ENCODE results near the gene CARHSP1. TPM values are rescaled to one million over a fixed set of nuclear protein-coding genes. Genes with fewer than 3 reads are reported as not detected.

The CARHSP1 gene
- total and polyA plus RNA-seq, 9 of the 15 experiments (the other 6 are each of a cell fraction or from before 2014, with no cell fraction given): 5.8 to 114 (median 41.1) TPM

DNA sequence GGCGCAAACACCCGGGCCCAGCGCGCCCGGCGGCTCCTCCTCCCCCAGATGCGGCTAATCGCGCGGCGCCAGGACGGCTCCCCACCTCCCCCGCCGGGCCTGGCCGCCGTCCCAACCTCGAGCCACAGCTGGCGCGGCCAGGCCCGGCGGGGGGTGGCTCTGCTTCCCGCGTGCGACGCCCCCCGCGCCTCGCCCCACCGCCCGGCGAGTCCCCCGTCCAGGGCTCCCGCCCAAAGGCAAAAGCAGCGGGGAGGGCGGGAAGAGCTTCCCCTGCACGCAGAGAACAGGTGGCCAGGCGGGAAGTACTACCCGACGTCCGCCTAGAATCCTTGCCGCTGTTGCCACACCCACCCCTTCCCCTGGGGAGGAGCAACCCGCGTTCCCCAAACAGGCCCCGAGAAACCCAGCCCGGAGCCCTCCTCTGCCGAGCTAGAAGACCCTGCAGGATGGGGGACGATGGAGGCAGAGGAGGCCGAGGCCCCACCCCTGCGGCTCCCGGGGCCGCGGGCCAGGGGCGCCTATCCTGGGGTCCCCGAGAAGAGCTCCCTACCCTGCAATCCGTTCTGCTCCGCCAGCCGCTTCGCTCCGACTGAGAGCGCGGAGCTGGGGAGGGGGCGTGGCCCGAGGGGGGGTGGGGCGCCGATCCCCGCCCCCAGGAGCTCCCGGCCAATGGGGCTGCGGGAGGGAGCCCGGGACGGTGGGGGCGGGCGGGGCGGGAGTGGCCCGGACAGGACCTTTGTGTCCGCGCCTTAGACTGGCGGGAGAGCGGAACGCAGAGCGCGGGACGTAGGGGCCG is at the start of gene CARHSP1 (continued):
- TF ChIP-seq TSC22D4 (tag; IDR thresholded peaks at IDR 0.05): no peak
- TF ChIP-seq, protein P1, sequence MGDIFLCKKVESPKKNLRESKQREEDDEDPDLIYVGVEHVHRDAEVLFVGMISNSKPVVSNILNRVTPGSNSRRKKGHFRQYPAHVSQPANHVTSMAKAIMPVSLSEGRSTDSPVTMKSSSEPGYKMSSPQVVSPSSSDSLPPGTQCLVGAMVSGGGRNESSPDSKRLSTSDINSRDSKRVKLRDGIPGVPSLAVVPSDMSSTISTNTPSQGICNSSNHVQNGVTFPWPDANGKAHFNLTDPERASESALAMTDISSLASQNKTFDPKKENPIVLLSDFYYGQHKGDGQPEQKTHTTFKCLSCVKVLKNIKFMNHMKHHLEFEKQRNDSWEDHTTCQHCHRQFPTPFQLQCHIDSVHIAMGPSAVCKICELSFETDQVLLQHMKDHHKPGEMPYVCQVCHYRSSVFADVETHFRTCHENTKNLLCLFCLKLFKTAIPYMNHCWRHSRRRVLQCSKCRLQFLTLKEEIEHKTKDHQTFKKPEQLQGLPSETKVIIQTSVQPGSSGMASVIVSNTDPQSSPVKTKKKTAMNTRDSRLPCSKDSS (IDR thresholded peaks at IDR 0.05; ENCODE audit: low read depth, partially characterized antibody): no peak
- TF ChIP-seq POLR2B (IDR thresholded peaks at IDR 0.05; ENCODE audit: low read depth, partially characterized antibody): peak; percentile 84
- TF ChIP-seq MEIS2 (IDR thresholded peaks at IDR 0.05; ENCODE audit: partially characterized antibody): no peak
- TF ChIP-seq, protein P2, sequence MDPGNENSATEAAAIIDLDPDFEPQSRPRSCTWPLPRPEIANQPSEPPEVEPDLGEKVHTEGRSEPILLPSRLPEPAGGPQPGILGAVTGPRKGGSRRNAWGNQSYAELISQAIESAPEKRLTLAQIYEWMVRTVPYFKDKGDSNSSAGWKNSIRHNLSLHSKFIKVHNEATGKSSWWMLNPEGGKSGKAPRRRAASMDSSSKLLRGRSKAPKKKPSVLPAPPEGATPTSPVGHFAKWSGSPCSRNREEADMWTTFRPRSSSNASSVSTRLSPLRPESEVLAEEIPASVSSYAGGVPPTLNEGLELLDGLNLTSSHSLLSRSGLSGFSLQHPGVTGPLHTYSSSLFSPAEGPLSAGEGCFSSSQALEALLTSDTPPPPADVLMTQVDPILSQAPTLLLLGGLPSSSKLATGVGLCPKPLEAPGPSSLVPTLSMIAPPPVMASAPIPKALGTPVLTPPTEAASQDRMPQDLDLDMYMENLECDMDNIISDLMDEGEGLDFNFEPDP (CRISPR knock-in tag; IDR thresholded peaks at IDR 0.05): no peak
- TF ChIP-seq ZNF143 (CRISPR knock-in tag; IDR thresholded peaks at IDR 0.05): no peak
- TF ChIP-seq, protein P3, sequence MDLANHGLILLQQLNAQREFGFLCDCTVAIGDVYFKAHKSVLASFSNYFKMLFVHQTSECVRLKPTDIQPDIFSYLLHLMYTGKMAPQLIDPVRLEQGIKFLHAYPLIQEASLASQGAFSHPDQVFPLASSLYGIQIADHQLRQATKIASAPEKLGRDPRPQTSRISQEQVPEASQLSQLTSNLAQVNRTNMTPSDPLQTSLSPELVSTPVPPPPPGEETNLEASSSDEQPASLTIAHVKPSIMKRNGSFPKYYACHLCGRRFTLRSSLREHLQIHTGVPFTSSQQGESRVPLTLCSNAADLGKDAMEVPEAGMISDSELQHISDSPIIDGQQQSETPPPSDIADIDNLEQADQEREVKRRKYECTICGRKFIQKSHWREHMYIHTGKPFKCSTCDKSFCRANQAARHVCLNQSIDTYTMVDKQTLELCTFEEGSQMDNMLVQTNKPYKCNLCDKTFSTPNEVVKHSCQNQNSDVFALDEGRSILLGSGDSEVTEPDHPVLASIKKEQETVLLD (IDR thresholded peaks at IDR 0.05): no peak
- no peak for TF ChIP-seq ZNF445 (CRISPR knock-in tag; IDR thresholded peaks at IDR 0.05; ENCODE audit: low read depth)
- peak; percentile 89 for TF ChIP-seq SUPT5H (IDR thresholded peaks at IDR 0.05)
- no peak for TF ChIP-seq SLC30A9 (CRISPR knock-in tag; IDR thresholded peaks at IDR 0.05)
- TF ChIP-seq FOXJ2 (tag; IDR thresholded peaks at IDR 0.05): no peak
- TF ChIP-seq, protein P4, sequence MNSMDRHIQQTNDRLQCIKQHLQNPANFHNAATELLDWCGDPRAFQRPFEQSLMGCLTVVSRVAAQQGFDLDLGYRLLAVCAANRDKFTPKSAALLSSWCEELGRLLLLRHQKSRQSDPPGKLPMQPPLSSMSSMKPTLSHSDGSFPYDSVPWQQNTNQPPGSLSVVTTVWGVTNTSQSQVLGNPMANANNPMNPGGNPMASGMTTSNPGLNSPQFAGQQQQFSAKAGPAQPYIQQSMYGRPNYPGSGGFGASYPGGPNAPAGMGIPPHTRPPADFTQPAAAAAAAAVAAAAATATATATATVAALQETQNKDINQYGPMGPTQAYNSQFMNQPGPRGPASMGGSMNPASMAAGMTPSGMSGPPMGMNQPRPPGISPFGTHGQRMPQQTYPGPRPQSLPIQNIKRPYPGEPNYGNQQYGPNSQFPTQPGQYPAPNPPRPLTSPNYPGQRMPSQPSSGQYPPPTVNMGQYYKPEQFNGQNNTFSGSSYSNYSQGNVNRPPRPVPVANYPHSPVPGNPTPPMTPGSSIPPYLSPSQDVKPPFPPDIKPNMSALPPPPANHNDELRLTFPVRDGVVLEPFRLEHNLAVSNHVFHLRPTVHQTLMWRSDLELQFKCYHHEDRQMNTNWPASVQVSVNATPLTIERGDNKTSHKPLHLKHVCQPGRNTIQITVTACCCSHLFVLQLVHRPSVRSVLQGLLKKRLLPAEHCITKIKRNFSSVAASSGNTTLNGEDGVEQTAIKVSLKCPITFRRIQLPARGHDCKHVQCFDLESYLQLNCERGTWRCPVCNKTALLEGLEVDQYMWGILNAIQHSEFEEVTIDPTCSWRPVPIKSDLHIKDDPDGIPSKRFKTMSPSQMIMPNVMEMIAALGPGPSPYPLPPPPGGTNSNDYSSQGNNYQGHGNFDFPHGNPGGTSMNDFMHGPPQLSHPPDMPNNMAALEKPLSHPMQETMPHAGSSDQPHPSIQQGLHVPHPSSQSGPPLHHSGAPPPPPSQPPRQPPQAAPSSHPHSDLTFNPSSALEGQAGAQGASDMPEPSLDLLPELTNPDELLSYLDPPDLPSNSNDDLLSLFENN (IDR thresholded peaks at IDR 0.05; ENCODE audit: low read depth in 2 of 2, low read length in 2 of 2): peak in 1 of 2 experiments; percentile 87; a peak in 2 of 4 replicates
- no peak for TF ChIP-seq FOSL1 (tag; conservative IDR thresholded peaks at IDR 0.05)
- no peak for TF ChIP-seq ESRRB (CRISPR knock-in tag; IDR thresholded peaks at IDR 0.05; ENCODE audit: borderline replicate concordance)
- TF ChIP-seq, protein P5, sequence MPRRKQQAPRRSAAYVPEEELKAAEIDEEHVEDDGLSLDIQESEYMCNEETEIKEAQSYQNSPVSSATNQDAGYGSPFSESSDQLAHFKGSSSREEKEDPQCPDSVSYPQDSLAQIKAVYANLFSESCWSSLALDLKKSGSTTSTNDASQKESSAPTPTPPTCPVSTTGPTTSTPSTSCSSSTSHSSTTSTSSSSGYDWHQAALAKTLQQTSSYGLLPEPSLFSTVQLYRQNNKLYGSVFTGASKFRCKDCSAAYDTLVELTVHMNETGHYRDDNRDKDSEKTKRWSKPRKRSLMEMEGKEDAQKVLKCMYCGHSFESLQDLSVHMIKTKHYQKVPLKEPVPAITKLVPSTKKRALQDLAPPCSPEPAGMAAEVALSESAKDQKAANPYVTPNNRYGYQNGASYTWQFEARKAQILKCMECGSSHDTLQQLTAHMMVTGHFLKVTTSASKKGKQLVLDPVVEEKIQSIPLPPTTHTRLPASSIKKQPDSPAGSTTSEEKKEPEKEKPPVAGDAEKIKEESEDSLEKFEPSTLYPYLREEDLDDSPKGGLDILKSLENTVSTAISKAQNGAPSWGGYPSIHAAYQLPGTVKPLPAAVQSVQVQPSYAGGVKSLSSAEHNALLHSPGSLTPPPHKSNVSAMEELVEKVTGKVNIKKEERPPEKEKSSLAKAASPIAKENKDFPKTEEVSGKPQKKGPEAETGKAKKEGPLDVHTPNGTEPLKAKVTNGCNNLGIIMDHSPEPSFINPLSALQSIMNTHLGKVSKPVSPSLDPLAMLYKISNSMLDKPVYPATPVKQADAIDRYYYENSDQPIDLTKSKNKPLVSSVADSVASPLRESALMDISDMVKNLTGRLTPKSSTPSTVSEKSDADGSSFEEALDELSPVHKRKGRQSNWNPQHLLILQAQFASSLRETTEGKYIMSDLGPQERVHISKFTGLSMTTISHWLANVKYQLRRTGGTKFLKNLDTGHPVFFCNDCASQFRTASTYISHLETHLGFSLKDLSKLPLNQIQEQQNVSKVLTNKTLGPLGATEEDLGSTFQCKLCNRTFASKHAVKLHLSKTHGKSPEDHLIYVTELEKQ (CRISPR knock-in tag; IDR thresholded peaks at IDR 0.05): no peak
- TF ChIP-seq ZFPM2 (CRISPR knock-in tag; IDR thresholded peaks at IDR 0.05): no peak

Data from K562 (cell line).